Measurements from ENCODE around the gene FIZ1. TPM values are rescaled to one million over a fixed set of nuclear protein-coding genes. Genes with fewer than 3 reads are reported as not detected.

FIZ1 gene
- total and polyA plus RNA-seq, 2 of the 4 experiments (the other 2 are of a cell fraction) = 1.3 to 5.9 TPM

DNA sequence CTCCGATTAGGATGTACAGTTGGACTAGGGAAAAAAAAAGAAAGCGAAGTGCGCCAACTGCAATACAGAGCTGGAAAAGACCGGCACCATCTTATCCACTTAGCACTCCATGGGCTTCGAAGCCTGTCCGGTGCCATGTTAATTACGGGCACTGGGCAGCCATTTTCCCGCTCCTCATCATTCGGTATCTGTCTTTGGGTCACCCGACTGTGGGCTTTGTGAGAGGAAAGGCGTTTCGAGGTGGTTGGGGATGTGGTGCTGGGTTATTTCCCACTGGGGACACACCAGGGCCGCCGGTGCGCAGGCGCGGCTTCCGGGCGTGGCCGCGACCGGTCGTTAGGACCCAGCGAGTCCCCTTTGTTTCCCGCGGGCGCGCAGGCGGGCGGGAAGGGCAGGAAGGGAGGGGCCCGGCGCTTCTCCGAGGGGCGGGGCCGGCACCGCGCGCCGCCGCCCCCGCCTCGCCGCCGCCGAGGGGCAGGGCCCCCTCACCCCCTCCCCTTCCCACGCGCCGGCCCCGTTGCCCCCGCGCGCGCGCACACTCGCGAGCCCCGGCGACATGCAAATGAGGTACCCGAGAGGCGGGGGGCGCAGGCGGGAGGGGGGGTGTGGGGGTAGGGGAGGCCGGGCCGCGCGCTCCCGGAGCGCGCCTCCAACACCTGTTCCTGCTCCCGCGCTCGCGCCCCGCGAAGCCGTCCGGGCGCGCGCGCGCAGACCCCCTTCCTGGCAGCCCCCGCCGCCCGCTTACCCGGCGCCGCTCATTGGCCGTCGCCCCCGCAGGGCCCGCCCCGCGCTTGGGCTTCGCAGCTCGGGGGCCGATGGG lies 735 bp upstream of the FIZ1 start, which contains the start of gene ZNF524:
Gene ZNF524 (plus strand): TSS at position 447 of the 820 bp plus-strand sequence. CDS start 1,825 bp downstream, outside the sequence.
- no TSS peak for BruUV-seq (replicated peaks)
- peak within 1 kb of the TSS; percentile 97 to 100 for H4K8ac ChIP-seq (ENCODE audit: low read depth in 2 of 2, low read length in 2 of 2)
- H4K91ac ChIP-seq (ENCODE audit: insufficient read depth, low read depth, low read length) = peak within 1 kb of the TSS; percentile 99
- CTCF ChIA-PET = interaction anchor here (1.3 kb wide), 1 partner anchor 133 kb away, joined by 6 read pairs; no protein-coding TSS in a partner anchor
- peak within 1 kb of the TSS; percentile 96 for H2BK5ac ChIP-seq (ENCODE audit: low read depth, low read length, poor library complexity, severe bottlenecking)
- H2BK120ac ChIP-seq (ENCODE audit: low read depth, low read length) = peak within 1 kb of the TSS; percentile 99
- H3K4ac ChIP-seq (ENCODE audit: low read depth, low read length) = peak within 1 kb of the TSS; percentile 100
- dilution Hi-C loops (cut with HindIII; ENCODE audit: low sequenced_read_pairs, unreplicated experiment) = no loop called here
- TF ChIP-seq RFX5 (IDR thresholded peaks at IDR 0.05; ENCODE audit: low read depth, low read length) (no peak), FOS (IDR thresholded peaks at IDR 0.05; ENCODE audit: low read depth, low read length) (no peak), MAZ (IDR thresholded peaks at IDR 0.05; ENCODE audit: borderline replicate concordance, low read depth, low read length) (peak; percentile 96), BHLHE40 (IDR thresholded peaks at IDR 0.05; ENCODE audit: low read depth, low read length) (0 out of 2 replicates have a peak, but pooled peaks have one; percentile 15)
- POLR2A ChIA-PET (ENCODE audit: unreplicated experiment) = interaction anchor here (0.7 to 1.4 kb wide), 3 partner anchors 14 to 19 kb away, joined by 3 to 8 read pairs (median 3); partner anchors contain the start of gene ZNF579
- H3K9ac ChIP-seq (ENCODE audit: low read depth, low read length) = peak within 1 kb of the TSS; percentile 95
- H2BK20ac ChIP-seq (ENCODE audit: low read depth, low read length) = peak within 1 kb of the TSS; percentile 99
- peak within 1 kb of the TSS; percentile 100 for H3K14ac ChIP-seq (replicated peaks; ENCODE audit: low read depth, low read length)
- in situ Hi-C loops (cut with MboI; ENCODE audit: low sequenced_read_pairs) = no loop called here
- H3K9me1 ChIP-seq (ENCODE audit: insufficient read depth, low read length) = peaks cover 13% of the 10 kb centered on the region
- H2BK15ac ChIP-seq (ENCODE audit: low read depth, low read length) = peak within 1 kb of the TSS; percentile 100; the same call in 2 of the 3 replicates
- H3K23ac ChIP-seq (ENCODE audit: low read depth, low read length) = peak within 1 kb of the TSS; percentile 100
- H4K5ac ChIP-seq (ENCODE audit: low read depth, low read length) = peak within 1 kb of the TSS; percentile 87
- peak within 1 kb of the TSS; percentile 99 for H2AK5ac ChIP-seq (ENCODE audit: low read depth, low read length)
- H3K18ac ChIP-seq (ENCODE audit: low read depth, low read length) = peak within 1 kb of the TSS; percentile 86
- DNase-seq = peak; percentile 82
- H3K9me3 ChIP-seq (ENCODE audit: control insufficient read depth, insufficient read depth, low read length) = no peaks in the 10 kb centered on the region
- H3K79me1 ChIP-seq (ENCODE audit: low read depth in 1 of 2, low read length in 2 of 2) = peaks cover 19 to 36% of the 10 kb centered on the region in 2 experiments
- H3K36me3 ChIP-seq (ENCODE audit: control insufficient read depth, insufficient read depth, low read length) = peaks cover 17% of the 10 kb centered on the region
- intact Hi-C loops (cut with micrococcal nuclease) = no loop called here
- ATAC-seq (ENCODE audit: low read depth) = peak; percentile 61
- peak within 1 kb of the TSS; percentile 98 for H2AFZ ChIP-seq (replicated peaks; ENCODE audit: low read length, poor library complexity)
- H3K27ac ChIP-seq (ENCODE audit: insufficient read depth, low read length) = peak within 1 kb of the TSS; percentile 95
- H2AK9ac ChIP-seq (replicated peaks; ENCODE audit: low read depth, low read length, poor library complexity) = peak within 1 kb of the TSS; percentile 100
- H4K20me1 ChIP-seq (ENCODE audit: insufficient read depth, low read length) = peaks cover 5% of the 10 kb centered on the region; the same call in 1 of the 2 replicates
- H3K56ac ChIP-seq (ENCODE audit: extremely low read depth, insufficient read depth, low read length) = peak within 1 kb of the TSS; percentile 100
- peaks cover 4% of the 10 kb centered on the region; the same call in 1 of the 2 replicates for H3K4me1 ChIP-seq (ENCODE audit: control insufficient read depth, insufficient read depth, low read length)
- WGBS, 2 experiments (ENCODE audit: extremely low coverage in 2 of 2, insufficient read length in 1 of 2) = 20% methylated on average over 1 of the region's 97 CpGs; no CpG with 5 or more reads in 1 of the 2 experiments
- peak within 1 kb of the TSS; percentile 89 for H3K4me2 ChIP-seq (ENCODE audit: low read depth, low read length)
- H3K4me3 ChIP-seq (ENCODE audit: insufficient read depth, low read depth, low read length) = peak within 1 kb of the TSS; percentile 56
- no peaks in the 10 kb centered on the region for H3K27me3 ChIP-seq (ENCODE audit: control insufficient read depth, insufficient read depth, low read length)
